ENCODE data around the gene SLC38A5. TPM values are rescaled to one million over a fixed set of nuclear protein-coding genes. Genes with fewer than 3 reads are reported as not detected.

Gene SLC38A5
- 36.1 and 65.6 TPM in 2 replicates for total RNA-seq

GRCh38 chrX:48470110-48470832 is at the start of gene SLC38A5:
Gene SLC38A5 (minus strand): TSS chrX:48470260. CDS start chrX:48467924, 2,336 bp downstream.

DNA sequence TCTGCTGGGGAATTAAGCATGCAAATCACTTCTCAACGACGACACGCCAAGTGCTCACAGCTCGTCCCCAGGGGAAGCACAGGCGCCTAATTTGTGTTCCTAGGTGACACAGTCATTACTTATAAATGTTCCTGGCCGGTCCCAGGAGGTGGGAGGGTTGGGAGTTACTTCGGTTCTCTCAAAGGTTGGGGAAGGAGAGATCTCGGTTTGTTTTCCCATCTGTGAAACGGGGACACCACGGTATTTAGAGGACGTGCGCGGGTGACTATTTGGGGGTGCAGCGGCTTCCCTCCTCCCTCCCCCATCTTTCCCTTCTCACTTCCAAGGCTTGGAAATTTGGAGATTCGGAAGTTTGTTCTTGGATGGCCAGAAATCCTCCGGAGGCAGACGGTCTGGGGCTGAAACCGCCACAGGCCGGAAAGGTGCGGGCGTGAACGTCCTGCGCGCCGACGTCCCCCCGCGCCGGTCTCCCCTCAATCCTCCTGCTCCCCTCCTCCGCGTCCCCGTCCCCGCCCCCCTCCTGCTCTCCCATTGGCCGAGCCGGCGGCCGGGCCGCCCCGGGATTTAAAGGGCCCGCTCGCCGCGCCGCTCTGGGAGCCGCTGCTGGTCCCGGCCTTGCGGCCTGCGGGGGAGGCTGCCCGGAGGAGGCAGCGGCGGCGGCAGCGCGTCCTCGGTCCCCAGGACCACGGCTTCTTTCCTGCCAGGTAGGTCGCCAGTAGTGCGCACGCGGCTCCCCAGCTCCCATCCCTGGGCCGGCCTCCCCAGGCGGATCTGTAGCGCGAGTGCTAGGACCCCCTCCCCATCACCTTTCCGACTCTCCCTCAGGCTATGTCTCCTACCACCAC is 38.6 kb upstream of the SLC38A5 start, which contains the start of gene PORCN:
Gene PORCN, plus strand, starts transcription at position 593 of the 845 bp plus-strand sequence. CDS start 829 bp downstream, outside the sequence.

GRCh38 chrX:48475774-48476577 is 5.9 kb upstream of the SLC38A5 start, which contains the start of gene FTSJ1:
Gene FTSJ1 (plus strand): TSS chrX:48476199. CDS start chrX:48478048, 1,849 bp downstream.

GRCh38 chrX:48411860-48412259 is 58.2 kb downstream of the SLC38A5 start, which contains the start of gene SSX4B:
Gene SSX4B (minus strand): TSS chrX:48411960. CDS start chrX:48411372, 588 bp downstream.

Small RNAs within 50 kb of the gene (small RNA-seq; reads per million reads assigned to genes)
- not detected for gene AL606490.4

Other genes starting within 250 kb of the SLC38A5 start
- gene SSX1, start 214.9 kb downstream of the SLC38A5 start, total RNA-seq, result not detected in 2 replicates
- gene SSX3, start 113.6 kb downstream of the SLC38A5 start, total RNA-seq, result not detected in 2 replicates
- gene SSX4, start 86.7 kb downstream of the SLC38A5 start, total RNA-seq, result not detected in 2 replicates
- not detected in 2 replicates for gene SSX4B, start 58.3 kb downstream of the SLC38A5 start, total RNA-seq
- 71.8 and 160 TPM in 2 replicates for gene FTSJ1, start 5.9 kb upstream of the SLC38A5 start, total RNA-seq
- 73.0 and 246 TPM in 2 replicates for gene PORCN, start 38.7 kb upstream of the SLC38A5 start, total RNA-seq
- gene EBP, start 51.5 kb upstream of the SLC38A5 start, total RNA-seq, result 87.6 and 210 TPM in 2 replicates
- gene TBC1D25, start 69.5 kb upstream of the SLC38A5 start, total RNA-seq, result 16.1 and 18.7 TPM in 2 replicates
- gene RBM3, start 104.2 kb upstream of the SLC38A5 start, total RNA-seq, result 204 and 375 TPM in 2 replicates
- gene WDR13, start 127.2 kb upstream of the SLC38A5 start, total RNA-seq, result 159 and 163 TPM in 2 replicates
- gene WAS, start 213.5 kb upstream of the SLC38A5 start, total RNA-seq, result 0.39 TPM in 1 of 2 replicates, not detected in the other
- 6.7 TPM in 2 replicates for gene SUV39H1, start 226.5 kb upstream of the SLC38A5 start, total RNA-seq

Data from placental epithelial cell (primary cell).